WTC11 (cell line): ENCODE data around the gene CYP27C1. TPM values are rescaled to one million over a fixed set of nuclear protein-coding genes. Genes with fewer than 3 reads are reported as not detected.

Experiments used
- ATAC-seq: fragments of 200-7000 bp; cut with Tn5 transposase; 2 replicates; pipeline ENCODE4 v1.10.0; 2021; ENCODE audit warnings: mild to moderate bottlenecking, moderate library complexity
- CTCF ChIA-PET: fragments of 300-600 bp; sonication (Branson Sonifier 250); formaldehyde crosslinking; loops from one replicate; lab custom pipeline; 2021; ENCODE audit warnings: antibody characterized with exemption; lab: Charles Lee
- POLR2A ChIA-PET: fragments of 350-600 bp; sonication (Branson Sonifier 250); formaldehyde crosslinking; loops from one replicate; lab custom pipeline; 2021; ENCODE audit warnings: antibody characterized with exemption; lab: Charles Lee
- DNase-seq: peaks from one replicate; pipeline ENCODE4 v3.0.0; 2021; ENCODE audit warnings: low spot score
- H3K27ac Mint-ChIP-seq: 2 replicates; pipeline ENCODE4 v1.8.0; 2021; ENCODE audit warnings: mixed read lengths
- H3K27me3 Mint-ChIP-seq: 2 replicates; pipeline ENCODE4 v1.8.0; 2021; ENCODE audit warnings: low read depth, mild to moderate bottlenecking, moderate library complexity, mixed read lengths
- H3K36me3 Mint-ChIP-seq: 2 replicates; pipeline ENCODE4 v1.8.0; 2021; ENCODE audit warnings: mixed read lengths
- H3K4me1 Mint-ChIP-seq: 2 replicates; pipeline ENCODE4 v1.8.0; 2022; ENCODE audit warnings: mixed read lengths
- H3K4me3 Mint-ChIP-seq: 2 replicates; pipeline ENCODE4 v1.8.0; 2021; ENCODE audit warnings: mild to moderate bottlenecking, moderate library complexity, mixed read lengths
- H3K9me3 Mint-ChIP-seq: 2 replicates; pipeline ENCODE4 v1.8.0; 2021; ENCODE audit warnings: mixed read lengths
- AR ChIP-seq: fragments of 250-450 bp; sonication (Bioruptor Pico); IDR thresholded peaks from 2 replicates; pipeline ENCODE4 v1.9.0; 2021; ENCODE audit warnings: mild to moderate bottlenecking
- ATF6 ChIP-seq: sonication (generic); formaldehyde crosslinking; IDR thresholded peaks from 2 replicates; pipeline ENCODE4 v1.8.1; 2023; ENCODE audit warnings: mild to moderate bottlenecking, missing genetic modification reagents
- ETV6 ChIP-seq: sonication (generic); formaldehyde crosslinking; IDR thresholded peaks from 2 replicates; pipeline ENCODE4 v1.8.1; 2022; ENCODE audit warnings: mild to moderate bottlenecking, missing genetic modification reagents
- GABPB1 ChIP-seq: sonication (generic); formaldehyde crosslinking; IDR thresholded peaks from 2 replicates; pipeline ENCODE4 v1.8.1; 2023; ENCODE audit warnings: mild to moderate bottlenecking, missing genetic modification reagents
- HMGA2 ChIP-seq: fragments of 250-450 bp; sonication (Bioruptor Pico); IDR thresholded peaks from 2 replicates; pipeline ENCODE4 v1.4.0; 2021; ENCODE audit warnings: mild to moderate bottlenecking, moderate library complexity
- IRF2 ChIP-seq: sonication (generic); formaldehyde crosslinking; IDR thresholded peaks from 2 replicates; pipeline ENCODE4 v1.8.0; 2022; ENCODE audit warnings: low read depth, missing genetic modification reagents, borderline replicate concordance
- JUN ChIP-seq: sonication (generic); formaldehyde crosslinking; IDR thresholded peaks from 2 replicates; pipeline ENCODE4 v1.8.0; 2023; ENCODE audit warnings: mild to moderate bottlenecking, missing genetic modification reagents
- MYBL2 ChIP-seq: sonication (generic); formaldehyde crosslinking; IDR thresholded peaks from 2 replicates; pipeline ENCODE4 v1.8.1; 2023; ENCODE audit warnings: mild to moderate bottlenecking, moderate library complexity, missing genetic modification reagents
- SOX15 ChIP-seq: fragments of 250-450 bp; sonication (Bioruptor Pico); IDR thresholded peaks from 2 replicates; pipeline ENCODE4 v1.9.0; 2021; ENCODE audit warnings: mild to moderate bottlenecking
- TCF7 ChIP-seq: sonication (generic); formaldehyde crosslinking; IDR thresholded peaks from 2 replicates; pipeline ENCODE4 v1.8.0; 2022; ENCODE audit warnings: mild to moderate bottlenecking, low read depth, missing genetic modification reagents, moderate library complexity
- TP53 ChIP-seq: sonication (generic); formaldehyde crosslinking; IDR thresholded peaks from 2 replicates; pipeline ENCODE4 v1.8.1; 2023; ENCODE audit warnings: mild to moderate bottlenecking, missing genetic modification reagents
- USF2 ChIP-seq: sonication (generic); formaldehyde crosslinking; IDR thresholded peaks from 2 replicates; pipeline ENCODE4 v1.8.1; 2023; ENCODE audit warnings: mild to moderate bottlenecking, missing genetic modification reagents, moderate library complexity
- ZBTB21 ChIP-seq: sonication (generic); formaldehyde crosslinking; IDR thresholded peaks from 2 replicates; pipeline ENCODE4 v1.8.1; 2023; ENCODE audit warnings: mild to moderate bottlenecking, missing genetic modification reagents, borderline replicate concordance
- ZNF263 ChIP-seq: sonication (generic); formaldehyde crosslinking; IDR thresholded peaks from 2 replicates; pipeline ENCODE4 v1.8.1; 2022; ENCODE audit warnings: low read depth, mild to moderate bottlenecking, moderate library complexity, missing genetic modification reagents
- ZNF281 ChIP-seq: sonication (generic); formaldehyde crosslinking; IDR thresholded peaks from 2 replicates; pipeline ENCODE4 v1.8.0; 2023; ENCODE audit warnings: mild to moderate bottlenecking, missing genetic modification reagents
- total RNA-seq: library from RNA; stranded (reverse); gene quantifications from 3 replicates; pipeline ENCODE4 v1.2.3, GENCODE V29; 2021
- TF ChIP-seq, protein P1 (sequence below): sonication (generic); formaldehyde crosslinking; IDR thresholded peaks from 2 replicates; pipeline ENCODE4 v1.8.0; 2023; ENCODE audit warnings: missing genetic modification reagents
- TF ChIP-seq, protein P2 (sequence below): sonication (generic); formaldehyde crosslinking; IDR thresholded peaks from 2 replicates; pipeline ENCODE4 v1.8.1; 2023; ENCODE audit warnings: mild to moderate bottlenecking, missing genetic modification reagents, borderline replicate concordance

CYP27C1 gene
- total RNA-seq, 1 experiment from 2014 or later = 2.4 TPM

- H3K27me3 Mint-ChIP-seq = no peaks in the 10 kb centered on the region
- no peak for DNase-seq
- CTCF ChIA-PET = interaction anchor here (1.3 to 2.4 kb wide), 3 partner anchors 10 to 119 kb away, joined by 4 to 16 read pairs (median 6); no protein-coding TSS in a partner anchor
- no peak overlapping the region for H3K4me3 Mint-ChIP-seq
- POLR2A ChIA-PET = no interaction called here
- no peak for TF ChIP-seq JUN
- TF ChIP-seq TP53 (CRISPR knock-in tag) = no peak
- no peak for TF ChIP-seq AR (CRISPR knock-in tag)
- TF ChIP-seq ZNF263 (CRISPR knock-in tag) = no peak
- TF ChIP-seq HMGA2 (CRISPR knock-in tag) = no peak
- TF ChIP-seq ETV6 (CRISPR knock-in tag) = no peak
- TF ChIP-seq ZNF281 (CRISPR knock-in tag) = no peak
- TF ChIP-seq ATF6 (CRISPR knock-in tag) = no peak
- no peak for TF ChIP-seq SOX15
- TF ChIP-seq, protein P1, sequence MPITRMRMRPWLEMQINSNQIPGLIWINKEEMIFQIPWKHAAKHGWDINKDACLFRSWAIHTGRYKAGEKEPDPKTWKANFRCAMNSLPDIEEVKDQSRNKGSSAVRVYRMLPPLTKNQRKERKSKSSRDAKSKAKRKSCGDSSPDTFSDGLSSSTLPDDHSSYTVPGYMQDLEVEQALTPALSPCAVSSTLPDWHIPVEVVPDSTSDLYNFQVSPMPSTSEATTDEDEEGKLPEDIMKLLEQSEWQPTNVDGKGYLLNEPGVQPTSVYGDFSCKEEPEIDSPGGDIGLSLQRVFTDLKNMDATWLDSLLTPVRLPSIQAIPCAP = no peak
- TF ChIP-seq ZBTB21 (CRISPR knock-in tag) = no peak
- TF ChIP-seq USF2 (CRISPR knock-in tag) = no peak
- TF ChIP-seq MYBL2 (CRISPR knock-in tag) = no peak
- peak; percentile 21 for ATAC-seq
- peaks cover 38% of the 10 kb centered on the region for H3K4me1 Mint-ChIP-seq
- peak overlapping the region; percentile 71; the same call in 1 of the 2 replicates for H3K27ac Mint-ChIP-seq
- peaks cover 7% of the 10 kb centered on the region for H3K36me3 Mint-ChIP-seq
- peaks cover 7% of the 10 kb centered on the region; the same call in 1 of the 2 replicates for H3K9me3 Mint-ChIP-seq
Measured at GRCh38 chr2:127187081-127187775, 32.9 kb downstream of the CYP27C1 start.

DNA sequence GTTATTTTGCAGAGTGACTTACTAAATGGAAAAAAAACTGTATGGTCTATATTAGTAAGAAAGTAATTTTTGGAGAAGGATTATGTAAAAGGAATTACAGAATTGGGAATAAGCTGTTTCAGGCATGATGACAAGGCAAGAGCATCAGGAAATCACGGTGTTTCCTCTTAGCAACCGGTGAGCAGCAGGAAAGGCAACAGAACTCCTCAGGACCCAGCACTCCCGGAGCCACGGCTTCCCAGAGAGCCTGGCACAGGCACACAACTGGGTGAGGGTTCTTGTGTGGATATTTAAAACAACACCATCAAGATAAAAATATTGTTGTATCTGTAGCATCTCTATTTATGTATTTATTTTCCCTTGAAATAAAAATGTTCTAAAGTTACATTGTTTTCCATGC is 34.4 kb downstream of the CYP27C1 start:
- ChIA-PET POLR2A (no interaction called here), CTCF (interaction anchor here (1.3 kb wide), 1 partner anchor 11 kb away, joined by 9 read pairs; no protein-coding TSS in a partner anchor)
- peaks cover 16% of the 10 kb centered on the region for H3K9me3 Mint-ChIP-seq
- no peak overlapping the region for H3K27ac Mint-ChIP-seq
- H3K27me3 Mint-ChIP-seq = no peaks in the 10 kb centered on the region
- H3K4me3 Mint-ChIP-seq = no peak overlapping the region
- peaks cover 8% of the 10 kb centered on the region for H3K36me3 Mint-ChIP-seq
- no peak for ATAC-seq
- peaks cover 38% of the 10 kb centered on the region for H3K4me1 Mint-ChIP-seq
- DNase-seq = no peak
- TF ChIP-seq TCF7 = no peak
- TF ChIP-seq GABPB1 (CRISPR knock-in tag) = no peak
- TF ChIP-seq IRF2 (CRISPR knock-in tag) = no peak
- TF ChIP-seq, protein P2, sequence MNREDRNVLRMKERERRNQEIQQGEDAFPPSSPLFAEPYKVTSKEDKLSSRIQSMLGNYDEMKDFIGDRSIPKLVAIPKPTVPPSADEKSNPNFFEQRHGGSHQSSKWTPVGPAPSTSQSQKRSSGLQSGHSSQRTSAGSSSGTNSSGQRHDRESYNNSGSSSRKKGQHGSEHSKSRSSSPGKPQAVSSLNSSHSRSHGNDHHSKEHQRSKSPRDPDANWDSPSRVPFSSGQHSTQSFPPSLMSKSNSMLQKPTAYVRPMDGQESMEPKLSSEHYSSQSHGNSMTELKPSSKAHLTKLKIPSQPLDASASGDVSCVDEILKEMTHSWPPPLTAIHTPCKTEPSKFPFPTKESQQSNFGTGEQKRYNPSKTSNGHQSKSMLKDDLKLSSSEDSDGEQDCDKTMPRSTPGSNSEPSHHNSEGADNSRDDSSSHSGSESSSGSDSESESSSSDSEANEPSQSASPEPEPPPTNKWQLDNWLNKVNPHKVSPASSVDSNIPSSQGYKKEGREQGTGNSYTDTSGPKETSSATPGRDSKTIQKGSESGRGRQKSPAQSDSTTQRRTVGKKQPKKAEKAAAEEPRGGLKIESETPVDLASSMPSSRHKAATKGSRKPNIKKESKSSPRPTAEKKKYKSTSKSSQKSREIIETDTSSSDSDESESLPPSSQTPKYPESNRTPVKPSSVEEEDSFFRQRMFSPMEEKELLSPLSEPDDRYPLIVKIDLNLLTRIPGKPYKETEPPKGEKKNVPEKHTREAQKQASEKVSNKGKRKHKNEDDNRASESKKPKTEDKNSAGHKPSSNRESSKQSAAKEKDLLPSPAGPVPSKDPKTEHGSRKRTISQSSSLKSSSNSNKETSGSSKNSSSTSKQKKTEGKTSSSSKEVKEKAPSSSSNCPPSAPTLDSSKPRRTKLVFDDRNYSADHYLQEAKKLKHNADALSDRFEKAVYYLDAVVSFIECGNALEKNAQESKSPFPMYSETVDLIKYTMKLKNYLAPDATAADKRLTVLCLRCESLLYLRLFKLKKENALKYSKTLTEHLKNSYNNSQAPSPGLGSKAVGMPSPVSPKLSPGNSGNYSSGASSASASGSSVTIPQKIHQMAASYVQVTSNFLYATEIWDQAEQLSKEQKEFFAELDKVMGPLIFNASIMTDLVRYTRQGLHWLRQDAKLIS (CRISPR knock-in tag) = no peak
- no peak for TF ChIP-seq TP53 (CRISPR knock-in tag)
